Measurements from ENCODE around the gene UCK1. TPM values are rescaled to one million over a fixed set of nuclear protein-coding genes. Genes with fewer than 3 reads are reported as not detected.
"Not testable (repeated sequence)": the region's sequence is repeated elsewhere in the genome, so short reads cannot be mapped to it uniquely, and the experiment has no call there.

UCK1 gene
- polyA plus RNA-seq, 3 donors: 33.7 to 42.8 (median 36.5) TPM

DNA sequence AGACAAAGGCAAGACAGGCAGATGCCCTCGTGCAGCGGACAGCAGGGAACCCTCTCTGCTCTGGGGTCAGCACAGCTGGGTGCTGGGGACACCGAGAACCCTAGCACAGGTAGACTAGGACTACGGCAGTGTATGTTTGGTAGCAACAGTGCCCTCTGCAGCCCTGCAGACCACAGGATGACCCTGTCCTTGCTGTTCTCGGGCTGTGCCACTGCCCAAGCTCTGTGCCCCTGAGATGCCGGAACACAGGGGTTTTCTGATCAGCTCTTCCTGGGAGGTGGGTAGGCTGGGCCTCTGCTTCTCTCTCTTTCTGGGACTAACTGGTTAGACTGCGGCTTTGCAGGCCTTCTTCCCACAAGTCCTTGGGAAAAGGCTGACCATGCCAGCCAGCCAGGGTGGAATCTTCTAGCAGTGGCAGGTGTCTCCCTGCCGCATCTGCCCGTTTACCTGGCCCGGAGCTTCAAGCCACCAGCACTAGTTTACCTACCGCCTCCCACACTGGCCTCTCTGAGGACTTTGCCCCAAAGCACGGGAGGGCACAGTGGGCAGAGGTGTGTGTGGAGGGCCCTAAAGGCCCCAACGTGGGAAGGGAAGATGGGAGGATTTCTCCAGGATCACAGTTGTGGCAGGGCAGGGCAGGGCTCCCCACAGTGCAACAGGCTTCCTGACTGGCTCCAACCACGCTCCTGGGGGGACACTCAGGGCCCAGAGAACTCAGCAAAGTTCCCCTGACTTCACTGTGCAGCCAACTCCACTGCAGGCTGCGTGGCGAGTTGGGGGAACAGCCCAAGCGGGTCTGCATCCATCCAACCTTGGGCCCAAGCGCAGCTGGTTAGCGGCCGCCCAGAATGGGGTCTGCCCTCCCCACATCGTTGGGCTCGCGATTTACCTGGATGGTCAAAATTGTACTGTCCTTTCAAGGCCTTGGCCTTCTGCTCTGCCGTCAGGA is 1.2 kb downstream of the UCK1 start:
- no peak for DNase-seq (ENCODE audit: extremely low read depth in 1 of 11, low read depth in 9 of 11, low spot score in 4 of 11)

- DNase-seq (ENCODE audit: extremely low read depth in 1 of 11, low read depth in 9 of 11, low spot score in 4 of 11): no peak
Measured at GRCh38 chr9:131528886-131529505, 2.1 kb downstream of the UCK1 start.

- no peak for DNase-seq (ENCODE audit: extremely low read depth in 1 of 11, low read depth in 9 of 11, low spot score in 4 of 11)
Measured at GRCh38 chr9:131528186-131528585, 2.9 kb downstream of the UCK1 start.

- no peak for DNase-seq (ENCODE audit: extremely low read depth in 1 of 11, low read depth in 9 of 11, low spot score in 4 of 11)
Measured at GRCh38 chr9:131525643-131526565, 5.2 kb downstream of the UCK1 start.

- no peak for DNase-seq (ENCODE audit: extremely low read depth in 1 of 11, low read depth in 9 of 11, low spot score in 4 of 11)
Measured at GRCh38 chr9:131524665-131525315, 6.3 kb downstream of the UCK1 start.

- no peak for DNase-seq (ENCODE audit: extremely low read depth in 1 of 11, low read depth in 9 of 11, low spot score in 4 of 11)
Measured at GRCh38 chr9:131523451-131524435, 7.3 kb downstream of the UCK1 start.

- DNase-seq (ENCODE audit: extremely low read depth in 1 of 11, low read depth in 9 of 11, low spot score in 4 of 11): no peak
Measured at GRCh38 chr9:131523086-131523388, 8.0 kb downstream of the UCK1 start.

- no peak for DNase-seq (ENCODE audit: extremely low read depth in 1 of 11, low read depth in 9 of 11, low spot score in 4 of 11)
Measured at GRCh38 chr9:131522257-131523085, 8.6 kb downstream of the UCK1 start.

GRCh38 chr9:131521822-131522221 is 9.2 kb downstream of the UCK1 start:
- no peak for DNase-seq (ENCODE audit: extremely low read depth in 1 of 11, low read depth in 9 of 11, low spot score in 4 of 11)

- no peak for DNase-seq (ENCODE audit: extremely low read depth in 1 of 11, low read depth in 9 of 11, low spot score in 4 of 11)
Measured at GRCh38 chr9:131521203-131521602, 9.9 kb downstream of the UCK1 start.

DNA sequence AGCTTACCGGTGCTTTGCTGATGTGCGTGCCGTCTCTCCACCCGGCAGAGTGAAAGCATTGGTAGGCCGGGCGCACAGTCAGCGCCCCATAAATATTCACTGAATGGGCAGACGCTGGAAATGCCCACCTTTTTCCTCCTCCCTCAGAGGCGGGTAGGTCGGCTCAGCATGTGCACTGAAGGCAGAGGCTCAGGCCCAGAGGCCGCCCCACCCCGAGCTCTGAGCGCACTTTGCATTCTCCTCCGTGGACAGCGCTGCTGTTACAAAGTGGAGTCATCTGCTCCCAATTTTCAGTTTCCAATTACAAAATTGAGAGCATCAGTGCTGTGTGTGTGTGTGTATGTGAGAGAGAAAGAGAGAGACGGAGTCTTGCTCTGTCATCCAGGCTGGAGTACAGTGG is 10.6 kb downstream of the UCK1 start:
- DNase-seq (ENCODE audit: extremely low read depth in 1 of 11, low read depth in 9 of 11, low spot score in 4 of 11): no peak

GRCh38 chr9:131518553-131518952 is 12.5 kb downstream of the UCK1 start:
- DNase-seq (ENCODE audit: extremely low read depth in 1 of 11, low read depth in 9 of 11, low spot score in 4 of 11): no peak

DNA sequence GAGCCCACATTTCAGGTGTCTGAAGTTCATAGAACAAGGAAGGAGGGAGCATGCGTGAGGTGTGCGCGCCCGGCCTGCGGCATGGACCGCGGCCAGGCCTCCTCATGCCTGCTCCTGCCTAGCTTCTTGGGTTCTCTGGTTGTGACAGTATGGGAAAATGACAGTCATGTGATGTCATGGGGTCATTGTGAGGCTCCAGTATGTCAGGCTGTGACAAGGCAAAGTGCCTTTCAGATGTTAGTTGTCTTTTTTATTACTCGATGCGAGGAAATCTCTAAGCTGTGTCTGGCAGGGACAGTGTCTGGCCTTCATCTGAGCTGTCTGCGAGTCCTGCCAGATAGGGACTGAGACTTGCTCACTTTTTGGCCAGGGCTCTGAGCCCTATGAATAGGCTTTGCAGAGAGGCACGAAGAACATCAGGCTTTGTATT is 13.3 kb downstream of the UCK1 start:
- DNase-seq (ENCODE audit: extremely low read depth in 1 of 11, low read depth in 9 of 11, low spot score in 4 of 11): no peak

DNA sequence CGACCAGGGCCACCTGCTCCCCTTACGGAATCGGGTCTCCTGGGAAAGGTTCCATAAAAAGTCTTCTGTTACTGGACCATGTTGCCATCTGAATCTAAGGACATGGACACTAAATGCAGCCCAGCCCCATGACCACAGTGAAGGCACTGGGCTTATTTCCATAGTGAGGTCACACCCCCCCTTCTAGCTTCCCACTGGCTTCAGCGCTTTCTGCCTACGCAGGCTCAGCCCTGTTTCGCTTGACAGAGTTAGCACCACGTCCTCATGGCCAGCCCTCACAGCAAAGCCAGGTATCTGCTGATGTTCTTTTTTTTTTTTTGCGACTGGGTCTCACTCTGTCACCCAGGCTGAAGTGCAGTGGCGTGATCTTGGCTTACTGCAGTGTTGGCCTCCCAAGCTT is 14.1 kb downstream of the UCK1 start:
- DNase-seq (ENCODE audit: extremely low read depth in 1 of 11, low read depth in 9 of 11, low spot score in 4 of 11): no peak

DNA sequence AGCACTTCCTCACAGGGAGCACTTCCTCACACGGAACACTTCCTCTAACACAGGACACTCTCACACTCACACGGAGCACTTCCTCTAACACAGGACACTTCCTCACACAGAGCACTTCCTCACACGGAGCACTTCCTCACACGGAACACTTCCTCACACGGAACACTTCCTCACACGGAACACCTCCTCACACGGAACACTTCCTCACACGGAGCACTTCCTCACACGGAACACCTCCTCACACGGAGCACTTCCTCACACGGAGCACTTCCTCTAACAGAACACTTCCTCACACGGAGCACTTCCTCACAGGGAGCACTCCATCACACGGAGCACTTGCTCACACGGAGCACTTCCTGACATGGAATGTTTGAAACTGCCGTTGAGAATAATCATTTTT is 15.0 kb downstream of the UCK1 start:
- no peak for DNase-seq (ENCODE audit: extremely low read depth in 1 of 11, low read depth in 9 of 11, low spot score in 4 of 11)

- DNase-seq (ENCODE audit: extremely low read depth in 1 of 11, low read depth in 9 of 11, low spot score in 4 of 11): not testable (repeated sequence)
Measured at GRCh38 chr9:131515559-131516031, 15.5 kb downstream of the UCK1 start.

- DNase-seq (ENCODE audit: extremely low read depth in 1 of 11, low read depth in 9 of 11, low spot score in 4 of 11): no peak
Measured at GRCh38 chr9:131513177-131513576, 17.9 kb downstream of the UCK1 start.
